ENCODE results near the gene SPCS2. TPM values are rescaled to one million over a fixed set of nuclear protein-coding genes. Genes with fewer than 3 reads are reported as not detected.

SPCS2 gene
- total and polyA plus RNA-seq, 10 donors = 33.4 to 136 (median 115) TPM

DNA sequence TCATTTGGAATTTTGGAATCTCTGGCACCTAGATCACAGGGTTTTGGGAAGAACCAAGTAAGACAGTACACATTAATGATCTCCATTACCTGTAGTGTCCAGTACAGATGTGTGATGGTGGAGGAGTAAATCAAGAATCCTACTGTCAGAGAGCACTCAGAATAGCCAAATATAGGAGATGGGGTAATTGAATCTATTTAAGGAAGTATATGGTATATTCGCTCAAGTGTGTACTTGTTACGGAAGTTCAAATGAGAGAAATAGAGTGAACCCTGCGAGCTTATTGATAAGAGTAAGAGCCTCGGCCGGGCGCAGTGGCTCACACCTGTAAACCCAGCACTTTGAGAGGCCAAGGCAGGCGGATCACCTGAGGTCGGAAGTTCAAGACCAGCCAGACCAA, 2.2 kb downstream of the SPCS2 start:
- Histone ChIP-seq H3K36me3 (peaks cover 0 to 23% (median 2%) of the 10 kb centered on the region in 6 donors), H3K27me3 (replicated peaks in 1 of 7) (no peaks in the 10 kb centered on the region), H3K4me1 (peaks cover 60 to 89% (median 76%) of the 10 kb centered on the region in 6 donors), H3K27ac (peak overlapping the region; percentile 14 to 93 (median 90)), H3K4me3 (peak overlapping the region in 5 of 8 donors; percentile 9 to 93 (median 81)), H3K9me3 (no peaks in the 10 kb centered on the region)
- TF ChIP-seq POLR2A (IDR thresholded peaks at IDR 0.05) = no peak
- TF ChIP-seq, protein P1, sequence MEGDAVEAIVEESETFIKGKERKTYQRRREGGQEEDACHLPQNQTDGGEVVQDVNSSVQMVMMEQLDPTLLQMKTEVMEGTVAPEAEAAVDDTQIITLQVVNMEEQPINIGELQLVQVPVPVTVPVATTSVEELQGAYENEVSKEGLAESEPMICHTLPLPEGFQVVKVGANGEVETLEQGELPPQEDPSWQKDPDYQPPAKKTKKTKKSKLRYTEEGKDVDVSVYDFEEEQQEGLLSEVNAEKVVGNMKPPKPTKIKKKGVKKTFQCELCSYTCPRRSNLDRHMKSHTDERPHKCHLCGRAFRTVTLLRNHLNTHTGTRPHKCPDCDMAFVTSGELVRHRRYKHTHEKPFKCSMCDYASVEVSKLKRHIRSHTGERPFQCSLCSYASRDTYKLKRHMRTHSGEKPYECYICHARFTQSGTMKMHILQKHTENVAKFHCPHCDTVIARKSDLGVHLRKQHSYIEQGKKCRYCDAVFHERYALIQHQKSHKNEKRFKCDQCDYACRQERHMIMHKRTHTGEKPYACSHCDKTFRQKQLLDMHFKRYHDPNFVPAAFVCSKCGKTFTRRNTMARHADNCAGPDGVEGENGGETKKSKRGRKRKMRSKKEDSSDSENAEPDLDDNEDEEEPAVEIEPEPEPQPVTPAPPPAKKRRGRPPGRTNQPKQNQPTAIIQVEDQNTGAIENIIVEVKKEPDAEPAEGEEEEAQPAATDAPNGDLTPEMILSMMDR (IDR thresholded peaks at IDR 0.05 in 8 of 11, conservative IDR thresholded peaks at IDR 0.05 in 3 of 11) = no peak
- peak in 1 of 3 donors; percentile 42 for TF ChIP-seq POLR2AphosphoS5 (IDR thresholded peaks at IDR 0.05)
- 71 to 86% (median 75%) methylated on average over 8 of the region's 8 CpGs for WGBS, 5 donors
- intact Hi-C loops (cut with DNase I; ENCODE audit: low total_unique reads) = no loop called here
- no peak for DNase-seq

DNA sequence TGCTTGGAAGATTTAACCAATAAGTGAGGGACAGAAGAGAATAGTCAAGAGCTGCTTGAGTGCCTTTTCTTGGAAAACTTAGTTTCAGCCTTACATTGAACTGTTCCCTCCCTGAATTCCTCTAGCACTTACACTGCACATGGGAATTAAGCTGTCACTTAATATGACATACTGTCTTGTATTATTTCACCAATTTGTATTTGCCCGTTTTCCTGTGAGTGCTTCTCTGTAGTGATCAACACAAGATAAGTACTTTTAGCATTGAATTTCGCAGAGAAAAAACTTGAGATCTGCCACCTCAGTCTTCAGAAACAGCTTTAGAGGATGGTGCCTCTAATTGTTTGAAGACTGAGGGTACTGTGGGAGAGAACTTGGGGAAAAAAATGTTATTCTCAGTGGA, 3.7 kb downstream of the SPCS2 start:
- H3K27me3 ChIP-seq (replicated peaks in 1 of 7) = no peaks in the 10 kb centered on the region
- H3K9me3 ChIP-seq = no peaks in the 10 kb centered on the region
- DNase-seq = no peak
- TF ChIP-seq POLR2A (IDR thresholded peaks at IDR 0.05) = no peak
- TF ChIP-seq, protein P1 (IDR thresholded peaks at IDR 0.05 in 8 of 11, conservative IDR thresholded peaks at IDR 0.05 in 3 of 11) = no peak
- TF ChIP-seq POLR2AphosphoS5 (IDR thresholded peaks at IDR 0.05) = no peak
- peak overlapping the region in 2 of 8 donors; percentile 31 to 77 for H3K4me3 ChIP-seq
- H3K27ac ChIP-seq = peak overlapping the region in 7 of 8 donors; percentile 36 to 93 (median 90)
- intact Hi-C loops (cut with DNase I; ENCODE audit: low total_unique reads) = no loop called here
- peaks cover 0 to 33% (median 4%) of the 10 kb centered on the region in 6 donors for H3K36me3 ChIP-seq
- H3K4me1 ChIP-seq = peaks cover 61 to 95% (median 87%) of the 10 kb centered on the region in 6 donors
- 67 to 83% (median 80%) methylated on average over 2 of the region's 2 CpGs for WGBS, 5 donors

DNA sequence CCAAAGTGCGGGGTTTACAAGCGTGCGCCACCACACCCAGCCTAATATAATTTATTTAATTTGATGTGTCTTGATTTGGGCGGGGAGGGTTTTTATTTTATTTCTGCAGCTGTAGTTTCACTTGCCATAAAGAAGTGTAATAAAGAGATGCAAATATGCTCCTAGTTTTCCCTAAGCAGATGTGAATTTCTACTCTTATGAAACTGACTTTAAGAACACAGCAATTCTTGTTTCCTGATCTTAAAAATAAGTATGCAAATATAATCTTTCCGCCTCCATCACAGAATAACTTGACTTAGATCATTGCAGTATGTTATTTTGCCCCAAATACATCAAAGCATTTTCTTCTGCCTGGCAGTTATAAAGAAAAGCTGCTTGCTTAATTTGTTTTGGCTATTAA, 4.4 kb downstream of the SPCS2 start:
- H3K9me3 ChIP-seq = no peaks in the 10 kb centered on the region
- no peak for TF ChIP-seq POLR2AphosphoS5 (IDR thresholded peaks at IDR 0.05)
- TF ChIP-seq, protein P1 (IDR thresholded peaks at IDR 0.05 in 8 of 11, conservative IDR thresholded peaks at IDR 0.05 in 3 of 11) = no peak
- no peak for TF ChIP-seq POLR2A (IDR thresholded peaks at IDR 0.05)
- peak overlapping the region in 2 of 8 donors; percentile 31 to 77 for H3K4me3 ChIP-seq
- peak overlapping the region in 7 of 8 donors; percentile 6 to 93 (median 90) for H3K27ac ChIP-seq
- intact Hi-C loops (cut with DNase I; ENCODE audit: low total_unique reads) = no loop called here
- H3K4me1 ChIP-seq = peaks cover 55 to 95% (median 86%) of the 10 kb centered on the region in 6 donors
- DNase-seq = no peak
- peaks cover 0 to 40% (median 4%) of the 10 kb centered on the region in 6 donors for H3K36me3 ChIP-seq
- 78 to 90% (median 86%) methylated on average over 5 of the region's 5 CpGs for WGBS, 5 donors
- H3K27me3 ChIP-seq (replicated peaks in 1 of 7) = no peaks in the 10 kb centered on the region

DNA sequence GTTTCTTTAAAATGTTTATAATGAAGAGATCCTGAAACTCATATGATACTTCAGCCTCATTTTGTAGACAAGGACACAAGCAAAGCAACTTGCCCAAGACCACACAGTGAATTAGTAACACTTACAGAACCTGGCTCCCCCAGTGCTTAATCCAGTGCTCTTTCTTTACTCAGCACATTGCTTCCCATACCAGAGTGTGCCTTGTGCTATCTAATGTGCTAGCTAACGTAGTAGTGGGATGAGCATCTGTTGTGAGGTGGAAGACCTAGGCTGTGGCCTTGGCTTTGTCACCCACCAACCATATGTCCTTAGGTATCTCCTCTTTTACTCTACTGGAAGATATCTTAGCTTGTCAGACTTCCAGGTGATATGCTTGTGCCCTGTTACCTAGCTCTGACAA, 5.1 kb downstream of the SPCS2 start:
- Histone ChIP-seq H3K4me3 (peak overlapping the region in 1 of 8 donors; percentile 31), H3K27ac (peak overlapping the region in 5 of 8 donors; percentile 6 to 93 (median 91)), H3K36me3 (peaks cover 0 to 47% (median 4%) of the 10 kb centered on the region in 6 donors), H3K27me3 (replicated peaks in 1 of 7) (no peaks in the 10 kb centered on the region), H3K4me1 (peaks cover 58 to 99% (median 90%) of the 10 kb centered on the region in 6 donors), H3K9me3 (no peaks in the 10 kb centered on the region)
- WGBS, 5 donors = 79 to 95% (median 94%) methylated on average over 1 of the region's 1 CpG
- intact Hi-C loops (cut with DNase I; ENCODE audit: low total_unique reads) = no loop called here
- no peak for TF ChIP-seq POLR2A (IDR thresholded peaks at IDR 0.05)
- TF ChIP-seq, protein P1 (IDR thresholded peaks at IDR 0.05 in 8 of 11, conservative IDR thresholded peaks at IDR 0.05 in 3 of 11) = no peak
- no peak for TF ChIP-seq POLR2AphosphoS5 (IDR thresholded peaks at IDR 0.05)
- no peak for DNase-seq
